Glutamatergic neuron (in vitro differentiated cells): ENCODE data around the gene UBN1. TPM values are rescaled to one million over a fixed set of nuclear protein-coding genes. Genes with fewer than 3 reads are reported as not detected.

ENCODE experiments used
- DNase-seq: peaks from one replicate; pipeline ENCODE4 v3.0.0; 2022
- H3K27ac Mint-ChIP-seq: one replicate; pipeline ENCODE4 v1.8.0; 2020; ENCODE audit warnings: mild to moderate bottlenecking, mixed read lengths, inconsistent platforms; ENCODE audit not compliant: unreplicated experiment
- H3K27me3 Mint-ChIP-seq: one replicate; pipeline ENCODE4 v1.8.0; 2020; ENCODE audit warnings: mild to moderate bottlenecking, moderate library complexity, mixed read lengths, inconsistent platforms; ENCODE audit not compliant: unreplicated experiment
- H3K36me3 Mint-ChIP-seq: one replicate; pipeline ENCODE4 v1.8.0; 2020; ENCODE audit warnings: mild to moderate bottlenecking, mixed read lengths, inconsistent platforms; ENCODE audit not compliant: unreplicated experiment
- H3K4me1 Mint-ChIP-seq: one replicate; pipeline ENCODE4 v1.8.0; 2020; ENCODE audit warnings: mild to moderate bottlenecking, low read depth, mixed read lengths, inconsistent platforms; ENCODE audit not compliant: unreplicated experiment
- H3K4me3 Mint-ChIP-seq: one replicate; pipeline ENCODE4 v1.8.0; 2020; ENCODE audit warnings: mild to moderate bottlenecking, mixed read lengths, inconsistent platforms; ENCODE audit not compliant: unreplicated experiment
- H3K9me3 Mint-ChIP-seq: one replicate; pipeline ENCODE4 v1.8.0; 2020; ENCODE audit warnings: mild to moderate bottlenecking, moderate library complexity, mixed read lengths, inconsistent platforms; ENCODE audit not compliant: unreplicated experiment
- total RNA-seq: library from RNA; stranded (reverse); fragmentation: NEBNext Ultra II Directional; extraction: Animal tissue kit (Norgen Biotek cat#: 25700); gene quantifications from one replicate; pipeline ENCODE4 v1.2.1, GENCODE V29; 2021; ENCODE audit not compliant: unreplicated experiment
- TF ChIP-seq, protein P1 (sequence below): fragments of 200-600 bp; sonication (generic); IDR thresholded peaks from one replicate; pipeline ENCODE4 v1.5.0; 2021; ENCODE audit not compliant: partially characterized antibody, unreplicated experiment

UBN1 gene
- total RNA-seq, 1 donor from 2014 or later = 34.3 TPM

- Mint-ChIP-seq H3K36me3 (peaks cover 8% of the 10 kb centered on the region), H3K4me1 (peaks cover 5% of the 10 kb centered on the region), H3K9me3 (peaks cover 5% of the 10 kb centered on the region), H3K27me3 (peaks cover 7% of the 10 kb centered on the region), H3K4me3 (no peak overlapping the region), H3K27ac (no peak overlapping the region)
- DNase-seq = no peak
- TF ChIP-seq, protein P1, sequence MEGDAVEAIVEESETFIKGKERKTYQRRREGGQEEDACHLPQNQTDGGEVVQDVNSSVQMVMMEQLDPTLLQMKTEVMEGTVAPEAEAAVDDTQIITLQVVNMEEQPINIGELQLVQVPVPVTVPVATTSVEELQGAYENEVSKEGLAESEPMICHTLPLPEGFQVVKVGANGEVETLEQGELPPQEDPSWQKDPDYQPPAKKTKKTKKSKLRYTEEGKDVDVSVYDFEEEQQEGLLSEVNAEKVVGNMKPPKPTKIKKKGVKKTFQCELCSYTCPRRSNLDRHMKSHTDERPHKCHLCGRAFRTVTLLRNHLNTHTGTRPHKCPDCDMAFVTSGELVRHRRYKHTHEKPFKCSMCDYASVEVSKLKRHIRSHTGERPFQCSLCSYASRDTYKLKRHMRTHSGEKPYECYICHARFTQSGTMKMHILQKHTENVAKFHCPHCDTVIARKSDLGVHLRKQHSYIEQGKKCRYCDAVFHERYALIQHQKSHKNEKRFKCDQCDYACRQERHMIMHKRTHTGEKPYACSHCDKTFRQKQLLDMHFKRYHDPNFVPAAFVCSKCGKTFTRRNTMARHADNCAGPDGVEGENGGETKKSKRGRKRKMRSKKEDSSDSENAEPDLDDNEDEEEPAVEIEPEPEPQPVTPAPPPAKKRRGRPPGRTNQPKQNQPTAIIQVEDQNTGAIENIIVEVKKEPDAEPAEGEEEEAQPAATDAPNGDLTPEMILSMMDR = no peak
These were observed 25.8 kb downstream of the UBN1 start for GRCh38 chr16:4873091-4873490.

DNA sequence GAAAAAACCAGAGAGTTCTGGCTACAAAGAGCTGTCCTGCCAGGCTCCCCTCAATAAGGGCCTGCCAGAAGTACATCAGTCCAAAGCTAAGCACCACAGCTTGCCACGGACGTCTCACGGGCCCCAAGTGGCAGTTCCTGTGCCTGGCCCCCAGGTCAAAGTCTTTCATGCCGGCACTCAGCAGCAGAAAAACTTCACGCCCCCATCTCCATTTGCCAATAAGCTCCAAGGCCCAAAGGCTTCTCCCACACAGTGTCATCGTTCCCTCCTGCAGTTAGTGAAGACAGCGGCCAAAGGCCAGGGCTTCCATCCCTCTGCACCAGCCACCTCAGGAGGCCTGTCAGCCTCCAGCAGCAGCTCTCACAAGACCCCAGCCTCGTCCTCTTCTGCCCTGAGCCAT is 27.4 kb downstream of the UBN1 start:
- H3K36me3 Mint-ChIP-seq = peaks cover 8% of the 10 kb centered on the region
- no peak overlapping the region for H3K4me3 Mint-ChIP-seq
- peak overlapping the region; percentile 55 for H3K27ac Mint-ChIP-seq

GRCh38 chr16:4876646-4877379 is 29.5 kb downstream of the UBN1 start:
- H3K27me3 Mint-ChIP-seq = peaks cover 6% of the 10 kb centered on the region
- H3K27ac Mint-ChIP-seq = no peak overlapping the region
- peaks cover 8% of the 10 kb centered on the region for H3K36me3 Mint-ChIP-seq
- H3K4me3 Mint-ChIP-seq = no peak overlapping the region
- peaks cover under 1% of the 10 kb centered on the region for H3K4me1 Mint-ChIP-seq
- DNase-seq = no peak
- H3K9me3 Mint-ChIP-seq = no peaks in the 10 kb centered on the region
- TF ChIP-seq, protein P1 = no peak

More for the DNA sequence above, 27.4 kb downstream of the UBN1 start:
- H3K9me3 Mint-ChIP-seq = no peaks in the 10 kb centered on the region
- no peak for DNase-seq
- H3K27me3 Mint-ChIP-seq = peaks cover 6% of the 10 kb centered on the region
- H3K4me1 Mint-ChIP-seq = no peaks in the 10 kb centered on the region
- TF ChIP-seq, protein P1 = no peak

DNA sequence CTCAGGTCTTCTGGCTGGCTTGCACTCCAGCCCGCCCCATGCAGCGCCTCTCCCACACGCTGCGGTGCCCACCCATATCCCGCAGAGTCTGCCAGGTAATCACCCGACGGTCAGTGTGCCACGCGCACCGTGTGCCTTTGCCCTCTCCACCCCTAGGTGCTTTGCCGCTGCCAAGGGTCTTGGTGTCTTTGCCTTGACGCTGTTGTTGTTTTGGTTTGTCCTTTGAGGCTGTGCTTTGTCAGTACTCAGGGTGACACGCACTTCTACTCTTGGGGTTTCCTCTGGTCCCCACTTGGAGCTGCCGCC is 30.1 kb downstream of the UBN1 start:
- no peak overlapping the region for H3K4me3 Mint-ChIP-seq
- no peaks in the 10 kb centered on the region for H3K9me3 Mint-ChIP-seq
- H3K27me3 Mint-ChIP-seq = peaks cover 6% of the 10 kb centered on the region
- peaks cover 8% of the 10 kb centered on the region for H3K36me3 Mint-ChIP-seq
- no peak for DNase-seq
- H3K27ac Mint-ChIP-seq = no peak overlapping the region
- peaks cover 2% of the 10 kb centered on the region for H3K4me1 Mint-ChIP-seq
- TF ChIP-seq, protein P1 = no peak

GRCh38 chr16:4879049-4879448 is 31.8 kb downstream of the UBN1 start:
- peaks cover 6% of the 10 kb centered on the region for H3K27me3 Mint-ChIP-seq
- H3K4me3 Mint-ChIP-seq = no peak overlapping the region
- H3K27ac Mint-ChIP-seq = no peak overlapping the region
- DNase-seq = no peak
- peaks cover 5% of the 10 kb centered on the region for H3K9me3 Mint-ChIP-seq
- H3K36me3 Mint-ChIP-seq = peaks cover 18% of the 10 kb centered on the region
- H3K4me1 Mint-ChIP-seq = peaks cover 2% of the 10 kb centered on the region
- TF ChIP-seq, protein P1 = no peak
